Measurements from ENCODE around the gene SNCG. TPM values are rescaled to one million over a fixed set of nuclear protein-coding genes. Genes with fewer than 3 reads are reported as not detected.
"Not testable (repeated sequence)": the region's sequence is repeated elsewhere in the genome, so short reads cannot be mapped to it uniquely, and the experiment has no call there.

SNCG gene
- total RNA-seq, 1 experiment from 2014 or later, result 7.3 TPM

GRCh38 chr10:86945361-86946212, 12.8 kb upstream of the SNCG start:
- TF ChIP-seq CTCF (IDR thresholded peaks at IDR 0.05; ENCODE audit: unreplicated experiment), result no peak
- Mint-ChIP-seq H3K4me3 (ENCODE audit: unreplicated experiment) (no peak overlapping the region), H3K36me3 (ENCODE audit: insufficient read depth, unreplicated experiment) (no peaks in the 10 kb centered on the region), H3K4me1 (ENCODE audit: insufficient read depth, unreplicated experiment) (no peaks in the 10 kb centered on the region), H3K27me3 (ENCODE audit: insufficient read depth, unreplicated experiment) (no peaks in the 10 kb centered on the region), H3K9me3 (ENCODE audit: unreplicated experiment) (no peaks in the 10 kb centered on the region), H3K27ac (ENCODE audit: low read depth, unreplicated experiment) (no peak overlapping the region)
- POLR2A ChIA-PET, result interaction anchor here (0.5 to 1.0 kb wide), 3 partner anchors 21 to 134 kb away, joined by 3 read pairs; no protein-coding TSS in a partner anchor
- intact Hi-C loops (cut with micrococcal nuclease), result no loop called here
- BruUV-seq (replicated peaks), result no TSS peak
- CTCF ChIA-PET, result interaction anchor here (0.9 to 1.5 kb wide), 4 partner anchors 14 to 159 kb away, joined by 3 to 5 read pairs (median 4); no protein-coding TSS in a partner anchor
- peak; percentile 78 for DNase-seq (ENCODE audit: unreplicated experiment)

GRCh38 chr10:86946213-86947155, 11.9 kb upstream of the SNCG start:
- no TSS peak for BruUV-seq (replicated peaks)
- Mint-ChIP-seq H3K4me1 (ENCODE audit: insufficient read depth, unreplicated experiment) (no peaks in the 10 kb centered on the region), H3K4me3 (ENCODE audit: unreplicated experiment) (no peak overlapping the region), H3K36me3 (ENCODE audit: insufficient read depth, unreplicated experiment) (no peaks in the 10 kb centered on the region), H3K9me3 (ENCODE audit: unreplicated experiment) (no peaks in the 10 kb centered on the region), H3K27me3 (ENCODE audit: insufficient read depth, unreplicated experiment) (no peaks in the 10 kb centered on the region), H3K27ac (ENCODE audit: low read depth, unreplicated experiment) (no peak overlapping the region)
- ChIA-PET POLR2A (interaction anchor here (0.5 to 1.6 kb wide), 2 partner anchors 22 to 133 kb away, joined by 3 read pairs; partner anchors contain the start of gene ADIRF), CTCF (interaction anchor here (0.6 to 1.5 kb wide), 6 partner anchors 13 to 587 kb away, joined by 3 to 5 read pairs (median 4); no protein-coding TSS in a partner anchor)
- TF ChIP-seq CTCF (IDR thresholded peaks at IDR 0.05; ENCODE audit: unreplicated experiment), result no peak
- intact Hi-C loops (cut with micrococcal nuclease), result no loop called here
- no peak for DNase-seq (ENCODE audit: unreplicated experiment)

GRCh38 chr10:86947806-86948205, 10.6 kb upstream of the SNCG start:
- H3K36me3 Mint-ChIP-seq (ENCODE audit: insufficient read depth, unreplicated experiment); H3K27ac Mint-ChIP-seq (ENCODE audit: low read depth, unreplicated experiment); H3K27me3 Mint-ChIP-seq (ENCODE audit: insufficient read depth, unreplicated experiment); H3K4me3 Mint-ChIP-seq (ENCODE audit: unreplicated experiment); H3K4me1 Mint-ChIP-seq (ENCODE audit: insufficient read depth, unreplicated experiment); intact Hi-C loops (cut with micrococcal nuclease); DNase-seq (ENCODE audit: unreplicated experiment); BruUV-seq (replicated peaks): not testable (repeated sequence)
- peaks cover 10% of the 10 kb centered on the region for H3K9me3 Mint-ChIP-seq (ENCODE audit: unreplicated experiment)
- ChIA-PET CTCF (interaction anchor here (0.5 to 0.6 kb wide), 2 partner anchors 46 to 83 kb away, joined by 3 read pairs; no protein-coding TSS in a partner anchor), POLR2A (interaction anchor here (0.6 to 1.6 kb wide), 2 partner anchors 21 to 127 kb away, joined by 3 read pairs; partner anchors contain the start of gene ADIRF)

GRCh38 chr10:86950349-86950748, 8.1 kb upstream of the SNCG start:
- intact Hi-C loops (cut with micrococcal nuclease), result no loop called here
- Mint-ChIP-seq H3K27me3 (ENCODE audit: insufficient read depth, unreplicated experiment) (no peaks in the 10 kb centered on the region), H3K36me3 (ENCODE audit: insufficient read depth, unreplicated experiment) (no peaks in the 10 kb centered on the region), H3K9me3 (ENCODE audit: unreplicated experiment) (peaks cover 10% of the 10 kb centered on the region), H3K4me3 (ENCODE audit: unreplicated experiment) (no peak overlapping the region), H3K4me1 (ENCODE audit: insufficient read depth, unreplicated experiment) (no peaks in the 10 kb centered on the region), H3K27ac (ENCODE audit: low read depth, unreplicated experiment) (no peak overlapping the region)
- BruUV-seq (replicated peaks), result no TSS peak
- POLR2A ChIA-PET, result interaction anchor here (0.6 kb wide), 1 partner anchor 104 kb away, joined by 3 read pairs; no protein-coding TSS in a partner anchor
- DNase-seq (ENCODE audit: unreplicated experiment), result no peak
- TF ChIP-seq CTCF (IDR thresholded peaks at IDR 0.05; ENCODE audit: unreplicated experiment), result no peak
- CTCF ChIA-PET, result interaction anchor here (0.8 to 1.7 kb wide), 3 partner anchors 9 to 16 kb away, joined by 3 to 7 read pairs (median 6); no protein-coding TSS in a partner anchor

Measured in MCF 10A (cell line).